Measurements from ENCODE around the gene FRS3. TPM values are rescaled to one million over a fixed set of nuclear protein-coding genes. Genes with fewer than 3 reads are reported as not detected.

The FRS3 gene
- total and polyA plus RNA-seq, 9 of the 15 experiments (the other 6 are each of a cell fraction or from before 2014, with no cell fraction given) = 0.03 to 3.7 (median 1.6) TPM

DNA sequence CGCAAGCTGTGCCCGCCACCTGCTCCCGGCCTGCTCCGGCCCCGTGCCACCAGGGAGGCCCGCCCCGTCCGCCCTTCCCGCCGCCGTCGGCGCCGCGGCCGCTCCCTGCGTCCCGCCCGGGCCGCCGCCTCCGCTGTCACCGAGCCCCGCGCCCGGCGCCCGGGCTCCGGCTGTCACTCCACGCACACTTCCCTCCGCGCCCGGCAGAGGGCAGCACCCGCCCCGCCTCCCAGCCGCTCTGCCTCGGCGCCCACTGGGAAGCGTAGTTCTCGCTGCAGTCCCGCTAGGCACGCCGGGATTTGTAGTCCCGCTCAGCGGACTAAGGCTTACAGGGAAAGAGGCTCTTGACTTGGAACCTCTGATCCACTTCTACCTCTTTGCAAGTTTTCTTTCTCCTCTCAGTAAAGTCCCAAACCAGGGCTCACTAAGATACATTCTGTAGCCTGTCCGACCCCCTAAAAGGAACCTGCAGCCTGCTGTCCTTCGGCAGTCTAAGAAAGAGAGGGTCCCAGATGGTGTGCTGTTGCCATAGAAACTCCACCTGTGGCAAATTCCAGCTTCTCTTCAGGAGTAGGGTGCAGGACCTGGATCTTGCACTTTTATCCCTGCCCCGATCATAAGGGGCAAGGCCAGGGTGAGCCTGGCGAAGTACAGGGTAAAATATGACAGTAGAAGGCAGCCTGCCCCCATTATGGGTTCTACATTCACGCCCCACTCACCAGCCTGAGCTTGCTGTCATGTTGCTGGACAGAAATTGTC, 44.1 kb downstream of the FRS3 start, which contains the start of gene TFEB (continued):
- TF ChIP-seq, protein P1, sequence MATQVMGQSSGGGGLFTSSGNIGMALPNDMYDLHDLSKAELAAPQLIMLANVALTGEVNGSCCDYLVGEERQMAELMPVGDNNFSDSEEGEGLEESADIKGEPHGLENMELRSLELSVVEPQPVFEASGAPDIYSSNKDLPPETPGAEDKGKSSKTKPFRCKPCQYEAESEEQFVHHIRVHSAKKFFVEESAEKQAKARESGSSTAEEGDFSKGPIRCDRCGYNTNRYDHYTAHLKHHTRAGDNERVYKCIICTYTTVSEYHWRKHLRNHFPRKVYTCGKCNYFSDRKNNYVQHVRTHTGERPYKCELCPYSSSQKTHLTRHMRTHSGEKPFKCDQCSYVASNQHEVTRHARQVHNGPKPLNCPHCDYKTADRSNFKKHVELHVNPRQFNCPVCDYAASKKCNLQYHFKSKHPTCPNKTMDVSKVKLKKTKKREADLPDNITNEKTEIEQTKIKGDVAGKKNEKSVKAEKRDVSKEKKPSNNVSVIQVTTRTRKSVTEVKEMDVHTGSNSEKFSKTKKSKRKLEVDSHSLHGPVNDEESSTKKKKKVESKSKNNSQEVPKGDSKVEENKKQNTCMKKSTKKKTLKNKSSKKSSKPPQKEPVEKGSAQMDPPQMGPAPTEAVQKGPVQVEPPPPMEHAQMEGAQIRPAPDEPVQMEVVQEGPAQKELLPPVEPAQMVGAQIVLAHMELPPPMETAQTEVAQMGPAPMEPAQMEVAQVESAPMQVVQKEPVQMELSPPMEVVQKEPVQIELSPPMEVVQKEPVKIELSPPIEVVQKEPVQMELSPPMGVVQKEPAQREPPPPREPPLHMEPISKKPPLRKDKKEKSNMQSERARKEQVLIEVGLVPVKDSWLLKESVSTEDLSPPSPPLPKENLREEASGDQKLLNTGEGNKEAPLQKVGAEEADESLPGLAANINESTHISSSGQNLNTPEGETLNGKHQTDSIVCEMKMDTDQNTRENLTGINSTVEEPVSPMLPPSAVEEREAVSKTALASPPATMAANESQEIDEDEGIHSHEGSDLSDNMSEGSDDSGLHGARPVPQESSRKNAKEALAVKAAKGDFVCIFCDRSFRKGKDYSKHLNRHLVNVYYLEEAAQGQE (IDR thresholded peaks at IDR 0.05; ENCODE audit: borderline replicate concordance) = peak; percentile 77; the same call in 1 of the 2 replicates
- TF ChIP-seq, protein P1 (CRISPR knock-in tag; IDR thresholded peaks at IDR 0.05; ENCODE audit: low read depth) = 0 out of 2 replicates have a peak, but pooled peaks have one; percentile 26
- TF ChIP-seq CTBP1 (IDR thresholded peaks at IDR 0.05; ENCODE audit: borderline replicate concordance) (peak; percentile 93), ZNF696 (CRISPR knock-in tag; conservative IDR thresholded peaks at IDR 0.05) (0 out of 2 replicates have a peak, but pooled peaks have one; percentile 58), CREBBP (IDR thresholded peaks at IDR 0.05; ENCODE audit: low read depth, low read length) (no peak), NCOA4 (IDR thresholded peaks at IDR 0.05; ENCODE audit: partially characterized antibody) (no peak), STAT5A (IDR thresholded peaks at IDR 0.05; ENCODE audit: borderline replicate concordance, low read length) (no peak), ZNF146 (CRISPR knock-in tag; IDR thresholded peaks at IDR 0.05; ENCODE audit: unreplicated experiment) (no peak), TGIF2 (CRISPR knock-in tag; IDR thresholded peaks at IDR 0.05) (no peak), RAD21 (CRISPR knock-in tag; conservative IDR thresholded peaks at IDR 0.05 in 1 of 2, IDR thresholded peaks at IDR 0.05 in 1 of 2) (peak; percentile 78 to 82)
- TF ChIP-seq, protein P2, sequence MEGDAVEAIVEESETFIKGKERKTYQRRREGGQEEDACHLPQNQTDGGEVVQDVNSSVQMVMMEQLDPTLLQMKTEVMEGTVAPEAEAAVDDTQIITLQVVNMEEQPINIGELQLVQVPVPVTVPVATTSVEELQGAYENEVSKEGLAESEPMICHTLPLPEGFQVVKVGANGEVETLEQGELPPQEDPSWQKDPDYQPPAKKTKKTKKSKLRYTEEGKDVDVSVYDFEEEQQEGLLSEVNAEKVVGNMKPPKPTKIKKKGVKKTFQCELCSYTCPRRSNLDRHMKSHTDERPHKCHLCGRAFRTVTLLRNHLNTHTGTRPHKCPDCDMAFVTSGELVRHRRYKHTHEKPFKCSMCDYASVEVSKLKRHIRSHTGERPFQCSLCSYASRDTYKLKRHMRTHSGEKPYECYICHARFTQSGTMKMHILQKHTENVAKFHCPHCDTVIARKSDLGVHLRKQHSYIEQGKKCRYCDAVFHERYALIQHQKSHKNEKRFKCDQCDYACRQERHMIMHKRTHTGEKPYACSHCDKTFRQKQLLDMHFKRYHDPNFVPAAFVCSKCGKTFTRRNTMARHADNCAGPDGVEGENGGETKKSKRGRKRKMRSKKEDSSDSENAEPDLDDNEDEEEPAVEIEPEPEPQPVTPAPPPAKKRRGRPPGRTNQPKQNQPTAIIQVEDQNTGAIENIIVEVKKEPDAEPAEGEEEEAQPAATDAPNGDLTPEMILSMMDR (IDR thresholded peaks at IDR 0.05 in 2 of 3, conservative IDR thresholded peaks at IDR 0.05 in 1 of 3; ENCODE audit: insufficient read depth in 2 of 3, low read depth in 1 of 3, low read length in 3 of 3) = peak; percentile 91 to 97 (median 94)
- TF ChIP-seq, protein P3, sequence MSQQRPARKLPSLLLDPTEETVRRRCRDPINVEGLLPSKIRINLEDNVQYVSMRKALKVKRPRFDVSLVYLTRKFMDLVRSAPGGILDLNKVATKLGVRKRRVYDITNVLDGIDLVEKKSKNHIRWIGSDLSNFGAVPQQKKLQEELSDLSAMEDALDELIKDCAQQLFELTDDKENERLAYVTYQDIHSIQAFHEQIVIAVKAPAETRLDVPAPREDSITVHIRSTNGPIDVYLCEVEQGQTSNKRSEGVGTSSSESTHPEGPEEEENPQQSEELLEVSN (IDR thresholded peaks at IDR 0.05; ENCODE audit: borderline replicate concordance in 1 of 2, extremely low read depth in 1 of 2, insufficient read depth in 1 of 2, insufficient read length in 1 of 2, low read depth in 1 of 2, low read length in 1 of 2, poor library complexity in 1 of 2, severe bottlenecking in 1 of 2) = peak in 1 of 2 experiments; percentile 54
- TF ChIP-seq, protein P4, sequence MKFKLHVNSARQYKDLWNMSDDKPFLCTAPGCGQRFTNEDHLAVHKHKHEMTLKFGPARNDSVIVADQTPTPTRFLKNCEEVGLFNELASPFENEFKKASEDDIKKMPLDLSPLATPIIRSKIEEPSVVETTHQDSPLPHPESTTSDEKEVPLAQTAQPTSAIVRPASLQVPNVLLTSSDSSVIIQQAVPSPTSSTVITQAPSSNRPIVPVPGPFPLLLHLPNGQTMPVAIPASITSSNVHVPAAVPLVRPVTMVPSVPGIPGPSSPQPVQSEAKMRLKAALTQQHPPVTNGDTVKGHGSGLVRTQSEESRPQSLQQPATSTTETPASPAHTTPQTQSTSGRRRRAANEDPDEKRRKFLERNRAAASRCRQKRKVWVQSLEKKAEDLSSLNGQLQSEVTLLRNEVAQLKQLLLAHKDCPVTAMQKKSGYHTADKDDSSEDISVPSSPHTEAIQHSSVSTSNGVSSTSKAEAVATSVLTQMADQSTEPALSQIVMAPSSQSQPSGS (CRISPR knock-in tag; IDR thresholded peaks at IDR 0.05) = no peak

Measured in K562 (cell line).